GM13977 (cell line): Measurements from ENCODE around the gene CHD6.

Source experiments
- DNase-seq: peaks from one replicate; pipeline ENCODE4 v3.0.0; 2012; ENCODE audit warnings: low spot score
- in situ Hi-C: fragments of 300-500 bp; cut with MboI; formaldehyde crosslinking; loops from one replicate; pipeline ENCODE4 v1.12.0; 2022; ENCODE audit warnings: low sequenced_read_pairs, low pct_unique_long_range_greater_than_20kb, mixed read lengths, inconsistent platforms; ENCODE audit not compliant: unreplicated experiment
- TF ChIP-seq, protein P1 (sequence below): IDR thresholded peaks from 2 replicates; pipeline ENCODE4 v1.5.1; 2012; ENCODE audit warnings: mild to moderate bottlenecking, control low read depth; ENCODE audit not compliant: insufficient read depth; ENCODE audit errors: extremely low read depth, missing control alignments

Gene CHD6

DNA sequence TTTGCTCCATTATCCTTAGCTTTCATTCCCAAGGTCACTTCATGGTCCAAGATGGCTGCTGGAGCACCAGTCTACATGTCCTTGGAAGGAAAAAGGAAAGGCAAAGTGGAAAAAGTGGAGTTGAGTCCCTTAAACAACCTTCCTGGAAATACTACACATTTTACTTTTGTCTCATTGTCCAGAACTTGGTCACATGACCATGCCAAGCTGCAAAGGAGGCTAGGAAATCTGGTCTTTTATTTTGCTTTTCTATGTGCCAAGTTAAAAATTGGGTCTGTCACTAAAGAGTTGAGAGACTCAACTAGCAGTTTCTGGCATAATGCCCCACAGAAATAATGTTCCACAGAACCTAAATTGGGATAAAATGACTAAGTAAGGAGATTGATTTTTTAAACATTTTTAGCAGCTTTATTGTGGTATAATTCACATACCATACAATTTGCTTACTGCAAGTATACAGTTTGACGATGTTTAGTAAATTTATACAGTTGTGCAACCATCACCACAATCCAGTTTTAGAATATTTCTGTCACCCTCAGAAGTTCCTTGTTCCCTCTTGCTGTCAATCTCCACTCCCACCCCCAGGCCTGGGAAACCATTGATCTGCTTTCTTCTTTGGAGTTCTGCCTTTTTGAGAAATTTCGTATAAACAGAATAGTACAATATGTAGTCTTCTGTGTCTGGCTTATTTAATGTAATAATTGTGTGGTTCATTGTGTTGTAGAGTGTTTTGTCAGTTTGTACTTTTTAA is 5.6 kb upstream of the CHD6 start:
- in situ Hi-C loops = no loop called here
- TF ChIP-seq, protein P1, sequence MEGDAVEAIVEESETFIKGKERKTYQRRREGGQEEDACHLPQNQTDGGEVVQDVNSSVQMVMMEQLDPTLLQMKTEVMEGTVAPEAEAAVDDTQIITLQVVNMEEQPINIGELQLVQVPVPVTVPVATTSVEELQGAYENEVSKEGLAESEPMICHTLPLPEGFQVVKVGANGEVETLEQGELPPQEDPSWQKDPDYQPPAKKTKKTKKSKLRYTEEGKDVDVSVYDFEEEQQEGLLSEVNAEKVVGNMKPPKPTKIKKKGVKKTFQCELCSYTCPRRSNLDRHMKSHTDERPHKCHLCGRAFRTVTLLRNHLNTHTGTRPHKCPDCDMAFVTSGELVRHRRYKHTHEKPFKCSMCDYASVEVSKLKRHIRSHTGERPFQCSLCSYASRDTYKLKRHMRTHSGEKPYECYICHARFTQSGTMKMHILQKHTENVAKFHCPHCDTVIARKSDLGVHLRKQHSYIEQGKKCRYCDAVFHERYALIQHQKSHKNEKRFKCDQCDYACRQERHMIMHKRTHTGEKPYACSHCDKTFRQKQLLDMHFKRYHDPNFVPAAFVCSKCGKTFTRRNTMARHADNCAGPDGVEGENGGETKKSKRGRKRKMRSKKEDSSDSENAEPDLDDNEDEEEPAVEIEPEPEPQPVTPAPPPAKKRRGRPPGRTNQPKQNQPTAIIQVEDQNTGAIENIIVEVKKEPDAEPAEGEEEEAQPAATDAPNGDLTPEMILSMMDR = no peak
- no peak for DNase-seq

DNA sequence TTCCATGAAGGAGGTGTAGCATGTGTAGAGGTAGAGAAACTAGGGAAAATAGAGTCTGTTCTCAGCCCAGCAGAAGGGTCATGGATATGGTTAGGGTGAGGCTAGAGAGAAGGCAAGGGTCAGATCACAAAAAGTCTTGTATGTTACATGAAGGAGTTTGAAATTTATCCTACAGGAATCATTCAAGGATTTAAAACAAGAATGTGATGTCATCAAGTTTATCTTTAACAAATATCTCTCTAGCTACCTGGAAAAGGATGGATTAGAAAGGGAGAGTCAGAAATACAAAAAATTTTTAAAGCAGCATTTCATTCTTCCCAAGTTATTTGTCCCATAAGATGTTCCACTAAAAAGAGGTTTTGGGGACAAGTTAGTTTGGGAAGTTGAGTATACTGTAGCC is 4.4 kb upstream of the CHD6 start:
- no peak for DNase-seq
- in situ Hi-C loops = no loop called here
- TF ChIP-seq, protein P1 = no peak

DNA sequence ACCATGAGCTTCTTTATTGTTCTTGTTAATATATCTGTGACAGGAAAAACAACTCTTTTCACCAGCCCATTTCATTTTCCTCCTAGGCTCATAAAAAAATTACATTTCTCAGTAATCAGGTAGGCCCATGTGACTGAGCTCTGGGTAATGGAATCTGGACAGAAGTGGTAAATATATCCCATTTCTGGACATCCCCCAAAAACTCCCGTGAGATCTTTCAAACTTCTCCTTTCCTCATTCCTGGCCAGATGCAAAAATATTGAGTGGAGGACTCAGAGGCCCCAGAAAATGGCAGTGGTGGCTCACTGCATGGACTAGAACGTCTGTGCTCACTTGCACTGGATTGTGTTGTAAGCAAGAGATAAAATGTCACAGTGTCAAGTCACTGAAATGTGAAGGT is 3.8 kb upstream of the CHD6 start:
- TF ChIP-seq, protein P1 = no peak
- in situ Hi-C loops = no loop called here

DNA sequence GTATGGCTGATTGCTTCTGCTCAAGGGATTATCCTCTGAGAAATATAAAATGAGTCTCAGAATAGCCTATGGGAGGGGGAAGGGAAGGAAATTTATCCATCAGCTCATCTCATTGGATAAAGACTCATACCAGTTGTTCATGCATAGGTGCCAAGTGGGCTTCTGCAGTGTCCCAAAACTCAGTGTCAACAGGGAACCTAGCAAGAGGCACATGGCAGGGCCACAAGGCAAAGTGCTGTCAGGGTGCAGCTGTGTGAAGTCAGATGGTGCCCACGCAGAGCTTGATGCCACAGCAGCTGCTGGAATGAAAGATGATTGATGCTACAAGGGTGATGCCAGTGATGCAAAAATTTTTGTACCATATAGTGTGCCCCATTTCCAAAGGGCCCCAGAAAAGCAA is 3.2 kb upstream of the CHD6 start:
- no peak for DNase-seq
- TF ChIP-seq, protein P1 = no peak
- in situ Hi-C loops = no loop called here

More for the DNA sequence above, 3.8 kb upstream of the CHD6 start:
- DNase-seq = no peak

DNA sequence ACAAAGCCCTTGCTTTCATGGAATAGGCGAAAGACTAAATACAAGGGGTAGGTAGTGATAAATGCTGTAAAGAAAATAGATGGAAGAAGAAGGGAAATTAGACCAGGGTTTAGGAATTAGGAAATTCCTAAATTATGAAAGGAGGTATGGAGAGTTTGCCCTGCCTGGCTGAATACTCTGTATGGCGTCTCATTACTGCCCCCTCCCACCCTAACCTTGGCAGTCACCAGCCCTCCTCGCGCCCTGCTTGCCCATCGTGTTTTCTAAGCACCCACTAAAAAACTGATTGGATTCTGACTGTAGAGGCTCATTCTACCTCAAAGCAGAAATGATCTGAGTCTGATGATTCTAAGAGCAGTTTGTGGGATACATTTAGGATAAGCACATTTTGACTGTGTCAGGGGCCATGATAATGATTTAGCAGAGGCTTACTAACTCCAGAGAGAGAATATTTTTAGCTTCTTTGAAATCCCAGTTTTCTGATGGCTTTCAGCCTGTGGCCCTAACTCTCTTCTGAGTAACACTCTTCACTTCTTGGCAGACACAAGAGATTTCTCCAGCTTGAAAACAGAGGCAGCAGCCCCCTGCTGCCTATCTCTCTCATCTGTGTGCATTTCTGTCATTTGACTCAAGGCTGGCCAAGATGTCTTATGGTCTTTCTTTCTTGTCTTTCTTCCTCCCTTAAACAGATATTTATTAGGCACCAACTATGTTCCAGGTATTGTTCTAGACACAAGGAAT is 1.4 kb upstream of the CHD6 start:
- no peak for DNase-seq
- in situ Hi-C loops = no loop called here
- TF ChIP-seq, protein P1 = no peak

DNA sequence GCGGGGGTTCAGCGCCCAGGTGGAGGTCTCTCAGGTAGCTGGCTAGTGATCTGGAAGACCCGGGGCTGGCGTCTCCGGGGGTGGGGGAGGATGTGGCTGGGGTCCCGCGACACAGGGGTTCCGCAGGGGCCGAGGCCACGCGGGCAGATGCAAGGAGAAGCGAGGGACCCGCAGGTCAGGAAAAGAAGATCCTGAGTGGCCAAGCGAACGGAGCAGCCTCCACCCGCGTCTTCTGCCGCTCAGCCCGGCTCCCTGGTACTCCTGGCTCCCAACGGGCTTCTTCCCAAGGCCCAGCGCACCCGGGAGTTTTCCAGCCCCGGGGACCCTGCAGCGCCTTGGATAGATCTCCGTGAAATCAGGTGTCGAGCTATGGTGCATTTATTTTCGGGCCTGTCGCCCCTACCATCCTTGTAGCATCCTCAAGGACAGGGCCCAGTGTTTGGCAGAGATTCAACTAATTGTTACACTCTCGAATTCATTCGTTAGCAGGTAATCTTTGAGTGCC is 682 bp upstream of the CHD6 start:
- in situ Hi-C loops = no loop called here
- no peak for DNase-seq
- TF ChIP-seq, protein P1 = no peak
